T-cell (primary cell): ENCODE results near the gene CFAP299. TPM values are rescaled to one million over a fixed set of nuclear protein-coding genes. Genes with fewer than 3 reads are reported as not detected.

Experiments
- ATAC-seq, 4 experiments: fragments of 200-7000 bp in 3 of 4; fragments of 150-1000 bp in 1 of 4; cut with Tn5 transposase; replicated peaks in 1 of 4; 1 replicate in 3 of 4; 2 replicates in 1 of 4; pipeline ENCODE4 v1.10.0; 2021; ENCODE audit warnings: moderate library complexity in 3 of 4, mild to moderate bottlenecking in 2 of 4, moderate number of reproducible peaks in 1 of 4
- CTCF ChIA-PET, 2 donors: fragments of 300-600 bp; sonication (Branson Sonifier 250); formaldehyde crosslinking; loops; one replicate each; lab custom pipeline; 2022; ENCODE audit warnings: antibody characterized with exemption in 2 of 2; lab: Charles Lee
- POLR2A ChIA-PET, 2 donors: fragments of 300-600 bp; sonication (Branson Sonifier 250); formaldehyde crosslinking; loops; one replicate each; lab custom pipeline; 2022; ENCODE audit warnings: antibody characterized with exemption in 2 of 2; lab: Charles Lee
- DNase-seq, 35 experiments: peaks; one replicate each; pipeline versions ENCODE4 v3.0.0 to v3.0.0-alpha.2; 2013 to 2023
- H3K27ac ChIP-seq: one replicate; pipeline ENCODE4 v1.5.1; 2013; ENCODE audit warnings: low read length
- H3K27me3 ChIP-seq, 2 experiments: replicated peaks in 1 of 2; 1 replicate in 1 of 2; 2 replicates in 1 of 2; pipeline versions ENCODE4 v1.6.1 to v1.7.0; 2013; ENCODE audit warnings: low read length in 1 of 2, mixed read lengths in 1 of 2; ENCODE audit not compliant: control insufficient read depth in 2 of 2, insufficient read depth in 2 of 2; ENCODE audit errors: extremely low read depth in 1 of 2
- H3K36me3 ChIP-seq, 2 donors: 1 replicate in 1 of 2; 2 replicates in 1 of 2; pipeline versions ENCODE4 v1.6.1 to v1.7.0; 2013; ENCODE audit warnings: low read length in 1 of 2; ENCODE audit not compliant: control insufficient read depth in 2 of 2, insufficient read depth in 1 of 2; ENCODE audit errors: extremely low read depth in 1 of 2
- H3K4me1 ChIP-seq, 2 experiments: 1 replicate in 1 of 2; 2 replicates in 1 of 2; pipeline versions ENCODE4 v1.6.1 to v1.7.0; 2013; ENCODE audit warnings: low read length in 2 of 2, mixed read lengths in 1 of 2; ENCODE audit not compliant: insufficient read depth in 2 of 2, control insufficient read depth in 1 of 2; ENCODE audit errors: extremely low read depth in 1 of 2
- H3K4me3 ChIP-seq, 2 donors: 1 replicate in 1 of 2; 2 replicates in 1 of 2; pipeline versions ENCODE4 v1.5.1 to v1.7.0; 2013; ENCODE audit warnings: mild to moderate bottlenecking in 2 of 2, low read length in 1 of 2, moderate library complexity in 1 of 2; ENCODE audit not compliant: control insufficient read depth in 1 of 2; ENCODE audit errors: extremely low read depth in 1 of 2
- H3K9me3 ChIP-seq: 2 replicates; pipeline ENCODE4 v1.7.0; 2013
- H3K27ac Mint-ChIP-seq, 2 donors: one replicate each; pipeline ENCODE4 v1.8.0; 2020 to 2021; ENCODE audit warnings: mild to moderate bottlenecking in 2 of 2, mixed read lengths in 2 of 2
- H3K27me3 Mint-ChIP-seq, 2 donors: one replicate each; pipeline ENCODE4 v1.8.0; 2021 to 2022; ENCODE audit warnings: mixed read lengths in 2 of 2
- H3K36me3 Mint-ChIP-seq: one replicate; pipeline ENCODE4 v1.8.0; 2021; ENCODE audit warnings: mixed read lengths
- H3K4me1 Mint-ChIP-seq, 3 donors: one replicate each; pipeline ENCODE4 v1.8.0; 2020 to 2022; ENCODE audit warnings: mixed read lengths in 3 of 3, mild to moderate bottlenecking in 1 of 3
- H3K4me3 Mint-ChIP-seq, 3 donors: one replicate each; pipeline ENCODE4 v1.8.0; 2020 to 2022; ENCODE audit warnings: mild to moderate bottlenecking in 3 of 3, mixed read lengths in 3 of 3, moderate library complexity in 3 of 3
- H3K9me3 Mint-ChIP-seq, 3 donors: one replicate each; pipeline ENCODE4 v1.8.0; 2020 to 2022; ENCODE audit warnings: mixed read lengths in 3 of 3
- WGBS: methylation state at CpG from one replicate; pipeline ENCODE4 v1.1.5; 2013; ENCODE audit warnings: missing lambda C conversion rate; ENCODE audit not compliant: insufficient coverage; 5-methylcytosine and 5-hydroxymethylcytosine counted together
- total RNA-seq, 35 experiments: library from RNA in 6 of 35; stranded (reverse) in 6 of 35; fragments of 120-200 nt in 1 of 35; gene quantifications; one replicate each; pipeline versions ENCODE4 v1.2.1 to v1.2.4 and lab custom pipeline; 2013 to 2026

The CFAP299 gene
- total RNA-seq, 5 donors from 2014 or later (not counting 1 experiment from before 2014, with no cell fraction given): 0.35 TPM; not detected in 4

GRCh38 chr4:80409809-80410208 lies 74.3 kb downstream of the CFAP299 start:
- CTCF ChIA-PET: no interaction called here
- POLR2A ChIA-PET: interaction anchor here in 1 of 2 donors (0.6 kb wide), 1 partner anchor 320 kb away, joined by 8 read pairs; no protein-coding TSS in a partner anchor
- DNase-seq (no peak), ATAC-seq (no peak)
- no peaks in the 10 kb centered on the region for H3K36me3 ChIP-seq
- no peaks in the 10 kb centered on the region for H3K4me1 ChIP-seq
- H3K4me1 Mint-ChIP-seq: no peaks in the 10 kb centered on the region
- no peak overlapping the region for H3K27ac Mint-ChIP-seq
- no peaks in the 10 kb centered on the region for H3K27me3 ChIP-seq
- no peaks in the 10 kb centered on the region for H3K27me3 Mint-ChIP-seq
- no peaks in the 10 kb centered on the region for H3K36me3 Mint-ChIP-seq
- no CpG with 5 or more reads among the region's 2 CpGs for WGBS
- no peak overlapping the region for H3K4me3 ChIP-seq
- no peaks in the 10 kb centered on the region for H3K9me3 ChIP-seq
- H3K9me3 Mint-ChIP-seq: no peaks in the 10 kb centered on the region
- H3K27ac ChIP-seq: no peak overlapping the region
- H3K4me3 Mint-ChIP-seq: no peak overlapping the region

- Mint-ChIP-seq H3K9me3 (peaks cover 0 to 3% (median 0%) of the 10 kb centered on the region in 3 donors), H3K36me3 (no peaks in the 10 kb centered on the region), H3K4me3 (no peak overlapping the region), H3K4me1 (peaks cover 0 to 3% (median 0%) of the 10 kb centered on the region in 3 donors), H3K27me3 (no peaks in the 10 kb centered on the region), H3K27ac (no peak overlapping the region)
- DNase-seq: no peak
- POLR2A ChIA-PET: no interaction called here
- Histone ChIP-seq H3K27ac (no peak overlapping the region), H3K4me1 (no peaks in the 10 kb centered on the region), H3K9me3 (no peaks in the 10 kb centered on the region), H3K27me3 (no peaks in the 10 kb centered on the region), H3K36me3 (no peaks in the 10 kb centered on the region), H3K4me3 (no peak overlapping the region)
- CTCF ChIA-PET: no interaction called here
- no CpG with 5 or more reads among the region's 2 CpGs for WGBS
- ATAC-seq: no peak
Observed at GRCh38 chr4:80412322-80412721, 76.8 kb downstream of the CFAP299 start.

GRCh38 chr4:80413086-80413485 lies 77.6 kb downstream of the CFAP299 start:
- peaks cover 0 to 3% (median 0%) of the 10 kb centered on the region in 3 donors for H3K4me1 Mint-ChIP-seq
- ATAC-seq (no peak), DNase-seq (no peak)
- WGBS: 38% methylated on average over 2 of the region's 2 CpGs
- peaks cover 0 to 3% (median 0%) of the 10 kb centered on the region in 3 donors for H3K9me3 Mint-ChIP-seq
- no peak overlapping the region for H3K4me3 Mint-ChIP-seq
- H3K36me3 ChIP-seq: no peaks in the 10 kb centered on the region
- no peaks in the 10 kb centered on the region for H3K27me3 Mint-ChIP-seq
- no peak overlapping the region for H3K27ac ChIP-seq
- H3K36me3 Mint-ChIP-seq: no peaks in the 10 kb centered on the region
- no peaks in the 10 kb centered on the region for H3K27me3 ChIP-seq
- ChIA-PET POLR2A (interaction anchor here in 1 of 2 donors (0.5 kb wide), 1 partner anchor 8 kb away, joined by 3 read pairs; no protein-coding TSS in a partner anchor), CTCF (no interaction called here)
- H3K9me3 ChIP-seq: no peaks in the 10 kb centered on the region
- H3K4me3 ChIP-seq: no peak overlapping the region
- no peak overlapping the region for H3K27ac Mint-ChIP-seq
- no peaks in the 10 kb centered on the region for H3K4me1 ChIP-seq

GRCh38 chr4:80417019-80417418 lies 81.5 kb downstream of the CFAP299 start:
- Histone ChIP-seq H3K4me1 (no peaks in the 10 kb centered on the region), H3K9me3 (no peaks in the 10 kb centered on the region), H3K27ac (no peak overlapping the region), H3K27me3 (no peaks in the 10 kb centered on the region), H3K36me3 (no peaks in the 10 kb centered on the region), H3K4me3 (no peak overlapping the region)
- H3K4me3 Mint-ChIP-seq: no peak overlapping the region
- DNase-seq (no peak), ATAC-seq (no peak)
- ChIA-PET CTCF (no interaction called here), POLR2A (no interaction called here)
- no peaks in the 10 kb centered on the region for H3K36me3 Mint-ChIP-seq
- peaks cover 0 to 3% (median 0%) of the 10 kb centered on the region in 3 donors for H3K9me3 Mint-ChIP-seq
- H3K27me3 Mint-ChIP-seq: no peaks in the 10 kb centered on the region
- H3K4me1 Mint-ChIP-seq: peaks cover 5 to 13% (median 7%) of the 10 kb centered on the region in 3 donors
- WGBS: 83% methylated on average over 1 of the region's 2 CpGs
- H3K27ac Mint-ChIP-seq: no peak overlapping the region

GRCh38 chr4:80419946-80420345 lies 84.4 kb downstream of the CFAP299 start:
- H3K27ac Mint-ChIP-seq: no peak overlapping the region
- WGBS: no CpG with 5 or more reads among the region's 1 CpG
- no peak for DNase-seq

GRCh38 chr4:80420638-80421037 lies 85.1 kb downstream of the CFAP299 start:
- no peak overlapping the region for H3K4me3 Mint-ChIP-seq
- no peak overlapping the region for H3K27ac ChIP-seq
- ATAC-seq (no peak), DNase-seq (no peak)
- peaks cover 4 to 7% of the 10 kb centered on the region in 2 experiments for H3K4me1 ChIP-seq
- no peak overlapping the region for H3K27ac Mint-ChIP-seq
- H3K4me3 ChIP-seq: no peak overlapping the region
- H3K27me3 ChIP-seq: no peaks in the 10 kb centered on the region
- POLR2A ChIA-PET: no interaction called here
- CTCF ChIA-PET: no interaction called here
- no peaks in the 10 kb centered on the region for H3K9me3 ChIP-seq
- H3K4me1 Mint-ChIP-seq: peaks cover 7 to 34% (median 24%) of the 10 kb centered on the region in 3 donors
- no peaks in the 10 kb centered on the region for H3K27me3 Mint-ChIP-seq
- no peaks in the 10 kb centered on the region for H3K36me3 ChIP-seq
- peaks cover 0 to 3% (median 0%) of the 10 kb centered on the region in 3 donors for H3K9me3 Mint-ChIP-seq
- H3K36me3 Mint-ChIP-seq: no peaks in the 10 kb centered on the region
- WGBS: 100% methylated on average over 1 of the region's 1 CpG

More at GRCh38 chr4:80419946-80420345, 84.4 kb downstream of the CFAP299 start:
- Histone ChIP-seq H3K27ac (no peak overlapping the region), H3K9me3 (no peaks in the 10 kb centered on the region), H3K36me3 (no peaks in the 10 kb centered on the region), H3K27me3 (no peaks in the 10 kb centered on the region), H3K4me1 (peaks cover 4 to 7% of the 10 kb centered on the region in 2 experiments), H3K4me3 (no peak overlapping the region)
- peaks cover 0 to 3% (median 0%) of the 10 kb centered on the region in 3 donors for H3K9me3 Mint-ChIP-seq
- no peaks in the 10 kb centered on the region for H3K36me3 Mint-ChIP-seq
- ChIA-PET CTCF (no interaction called here), POLR2A (interaction anchor here in 1 of 2 donors (0.6 kb wide), 1 partner anchor 413 kb away, joined by 3 read pairs; no protein-coding TSS in a partner anchor)
- no peak overlapping the region for H3K4me3 Mint-ChIP-seq
- no peaks in the 10 kb centered on the region for H3K27me3 Mint-ChIP-seq
- peaks cover 7 to 31% (median 21%) of the 10 kb centered on the region in 3 donors for H3K4me1 Mint-ChIP-seq
- ATAC-seq: no peak
